Testis (tissue), 3 donors: ENCODE results near the gene TLCD5. TPM values are rescaled to one million over a fixed set of nuclear protein-coding genes. Genes with fewer than 3 reads are reported as not detected.

ENCODE experiments used
- DNase-seq: peaks from one replicate; pipeline ENCODE4 v3.0.0-alpha.2; 2019
- H3K27ac ChIP-seq, 2 donors: fragments of 200-600 bp; sonication (generic); one replicate each; pipeline ENCODE4 v1.5.1; 2019
- H3K27me3 ChIP-seq: fragments of 200-600 bp; sonication (generic); one replicate; pipeline ENCODE4 v1.5.1; 2019
- H3K36me3 ChIP-seq: fragments of 200-600 bp; sonication (generic); one replicate; pipeline ENCODE4 v1.5.1; 2017; ENCODE audit warnings: low read depth; ENCODE audit errors: missing control alignments
- H3K4me1 ChIP-seq: fragments of 200-600 bp; sonication (generic); one replicate; pipeline ENCODE4 v1.5.1; 2019
- H3K4me3 ChIP-seq, 2 donors: fragments of 200-600 bp; sonication (generic); one replicate each; pipeline ENCODE4 v1.5.1; 2017 to 2019
- H3K9me3 ChIP-seq: fragments of 200-600 bp; sonication (generic); one replicate; pipeline ENCODE4 v1.5.1; 2017
- POLR2A ChIP-seq: fragments of 450-650 bp; IDR thresholded peaks from one replicate; pipeline ENCODE4 v1.6.1; 2017; ENCODE audit warnings: antibody characterized with exemption, mild to moderate bottlenecking, moderate library complexity
- WGBS, 2 donors: methylation state at CpG; one replicate each; pipeline ENCODE4 v1.1.5; 2018; 5-methylcytosine and 5-hydroxymethylcytosine counted together
- intact Hi-C: fragments of 100-400 bp; cut with DNase I; formaldehyde crosslinking; loops from one replicate; pipeline ENCODE4 v1.15.1; 2023; ENCODE audit warnings: low total_unique reads
- polyA plus RNA-seq: library from polyadenylated mRNA; stranded (reverse); fragments of 350-450 nt; fragmentation: Illumina TruSeq; extraction: RNeasy Lipid Tissue Mini Kit (QIAGEN cat#74804); gene quantifications from one replicate; pipeline ENCODE4 v1.2.3, GENCODE V29; 2014; ENCODE audit warnings: low read depth, low replicate concordance; ENCODE audit not compliant: insufficient read depth
- total RNA-seq, 2 donors: library from RNA; depleted of rRNA; stranded (reverse); fragments of >200 nt; gene quantifications; one replicate each; pipeline ENCODE4 v1.2.3, GENCODE V29; 2016
- TF ChIP-seq, protein P1 (sequence below), 3 experiments: fragments of 450-650 bp in 2 of 3; fragments of 200-600 bp in 1 of 3; sonication (generic) in 1 of 3; IDR thresholded peaks; one replicate each; pipeline ENCODE4 v1.5.1; 2016 to 2019; ENCODE audit warnings: antibody characterized with exemption in 3 of 3, mild to moderate bottlenecking in 2 of 3, moderate library complexity in 1 of 3

TLCD5 gene
- total and polyA plus RNA-seq, 3 donors from 2014 or later = 7.9 to 14.0 (median 12.6) TPM

DNA sequence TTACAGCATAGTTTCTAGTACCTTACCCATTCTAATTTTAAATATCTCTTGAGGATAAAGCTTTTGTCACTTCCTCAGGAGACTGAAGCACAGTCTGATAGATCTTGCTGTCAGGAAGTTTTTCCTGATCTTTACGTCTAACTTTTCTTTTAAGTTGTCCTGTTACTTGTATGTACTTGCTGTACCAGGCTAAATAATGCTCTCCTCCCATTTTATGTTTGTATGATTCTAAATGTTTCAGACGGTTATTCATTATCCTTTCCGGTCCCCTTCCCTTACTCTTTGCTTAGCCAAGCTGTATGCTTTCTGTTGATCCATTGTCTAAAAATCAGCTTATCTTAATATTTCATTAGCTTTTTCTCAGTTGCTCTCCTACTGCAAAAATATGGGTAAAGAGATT is 17.1 kb downstream of the TLCD5 start:
- no peak for DNase-seq
- H3K4me3 ChIP-seq = no peak overlapping the region
- H3K9me3 ChIP-seq = no peaks in the 10 kb centered on the region
- H3K4me1 ChIP-seq = peaks cover 30% of the 10 kb centered on the region
- H3K27ac ChIP-seq = no peak overlapping the region
- TF ChIP-seq POLR2A = no peak
- TF ChIP-seq, protein P1, sequence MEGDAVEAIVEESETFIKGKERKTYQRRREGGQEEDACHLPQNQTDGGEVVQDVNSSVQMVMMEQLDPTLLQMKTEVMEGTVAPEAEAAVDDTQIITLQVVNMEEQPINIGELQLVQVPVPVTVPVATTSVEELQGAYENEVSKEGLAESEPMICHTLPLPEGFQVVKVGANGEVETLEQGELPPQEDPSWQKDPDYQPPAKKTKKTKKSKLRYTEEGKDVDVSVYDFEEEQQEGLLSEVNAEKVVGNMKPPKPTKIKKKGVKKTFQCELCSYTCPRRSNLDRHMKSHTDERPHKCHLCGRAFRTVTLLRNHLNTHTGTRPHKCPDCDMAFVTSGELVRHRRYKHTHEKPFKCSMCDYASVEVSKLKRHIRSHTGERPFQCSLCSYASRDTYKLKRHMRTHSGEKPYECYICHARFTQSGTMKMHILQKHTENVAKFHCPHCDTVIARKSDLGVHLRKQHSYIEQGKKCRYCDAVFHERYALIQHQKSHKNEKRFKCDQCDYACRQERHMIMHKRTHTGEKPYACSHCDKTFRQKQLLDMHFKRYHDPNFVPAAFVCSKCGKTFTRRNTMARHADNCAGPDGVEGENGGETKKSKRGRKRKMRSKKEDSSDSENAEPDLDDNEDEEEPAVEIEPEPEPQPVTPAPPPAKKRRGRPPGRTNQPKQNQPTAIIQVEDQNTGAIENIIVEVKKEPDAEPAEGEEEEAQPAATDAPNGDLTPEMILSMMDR (IDR thresholded peaks at IDR 0.05) = no peak
- intact Hi-C loops = no loop called here
- 71 to 75% methylated on average over 3 of the region's 3 CpGs for WGBS, 2 donors
- no peaks in the 10 kb centered on the region for H3K36me3 ChIP-seq
- H3K27me3 ChIP-seq = no peaks in the 10 kb centered on the region

GRCh38 chr11:120342678-120343077 is 17.6 kb downstream of the TLCD5 start:
- intact Hi-C loops = no loop called here
- no peaks in the 10 kb centered on the region for H3K9me3 ChIP-seq
- H3K4me1 ChIP-seq = peaks cover 35% of the 10 kb centered on the region
- no peaks in the 10 kb centered on the region for H3K27me3 ChIP-seq
- TF ChIP-seq POLR2A = no peak
- TF ChIP-seq, protein P1 (IDR thresholded peaks at IDR 0.05) = no peak
- H3K27ac ChIP-seq = no peak overlapping the region
- H3K36me3 ChIP-seq = no peaks in the 10 kb centered on the region
- DNase-seq = no peak
- H3K4me3 ChIP-seq = no peak overlapping the region
- 50 to 65% methylated on average over 3 of the region's 3 CpGs for WGBS, 2 donors

GRCh38 chr11:120343429-120343828 is 18.3 kb downstream of the TLCD5 start:
- no peak for TF ChIP-seq POLR2A
- TF ChIP-seq, protein P1 (IDR thresholded peaks at IDR 0.05) = no peak
- Histone ChIP-seq H3K4me1 (peaks cover 34% of the 10 kb centered on the region), H3K4me3 (no peak overlapping the region), H3K27ac (no peak overlapping the region), H3K27me3 (no peaks in the 10 kb centered on the region), H3K9me3 (no peaks in the 10 kb centered on the region), H3K36me3 (no peaks in the 10 kb centered on the region)
- WGBS, 2 donors = 82 to 85% methylated on average over 2 of the region's 2 CpGs
- DNase-seq = no peak
- intact Hi-C loops = no loop called here

DNA sequence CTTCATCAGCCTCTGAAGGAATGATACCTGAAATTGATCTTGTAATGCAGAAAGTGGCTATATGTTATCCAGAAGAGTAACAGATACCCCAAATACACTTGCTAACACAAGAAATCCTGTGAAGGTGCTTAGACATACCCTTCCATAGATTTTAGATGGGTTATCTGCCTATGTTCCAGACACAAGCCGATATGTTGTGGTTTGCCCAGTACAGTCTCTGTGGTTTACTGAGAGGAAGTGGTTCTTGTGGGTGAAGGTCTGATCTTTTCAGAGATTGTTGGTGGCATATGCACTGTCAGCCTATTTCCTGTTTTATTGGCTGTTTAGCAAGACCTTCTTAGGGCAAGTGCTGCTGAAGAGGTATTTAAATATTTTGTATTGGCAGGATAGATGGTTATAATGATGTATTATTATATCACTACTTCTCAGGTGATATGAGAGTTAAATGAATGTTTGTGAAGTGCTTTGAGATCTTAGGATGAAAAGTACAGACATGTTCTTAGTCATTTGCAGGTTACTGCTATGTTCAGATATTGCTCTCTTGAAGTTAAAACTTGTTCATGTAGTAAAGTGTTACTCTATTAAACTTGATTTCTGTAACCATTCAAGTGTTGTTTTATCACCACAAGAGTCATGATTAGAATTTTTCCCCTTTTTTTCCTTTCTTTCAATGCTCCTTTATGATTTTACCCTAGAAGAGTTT is 19.4 kb downstream of the TLCD5 start:
- Histone ChIP-seq H3K4me3 (no peak overlapping the region), H3K36me3 (no peaks in the 10 kb centered on the region), H3K4me1 (peaks cover 24% of the 10 kb centered on the region), H3K9me3 (no peaks in the 10 kb centered on the region), H3K27ac (no peak overlapping the region), H3K27me3 (no peaks in the 10 kb centered on the region)
- WGBS, 2 donors = 69 to 83% methylated on average over 1 of the region's 1 CpG
- no peak for DNase-seq
- intact Hi-C loops = no loop called here
- TF ChIP-seq, protein P1 (IDR thresholded peaks at IDR 0.05) = no peak
- no peak for TF ChIP-seq POLR2A

GRCh38 chr11:120346233-120346632 is 21.1 kb downstream of the TLCD5 start:
- Histone ChIP-seq H3K9me3 (no peaks in the 10 kb centered on the region), H3K4me3 (no peak overlapping the region), H3K4me1 (peaks cover 15% of the 10 kb centered on the region), H3K27me3 (no peaks in the 10 kb centered on the region), H3K36me3 (no peaks in the 10 kb centered on the region), H3K27ac (no peak overlapping the region)
- WGBS, 2 donors = 58 to 59% methylated on average over 1 of the region's 1 CpG
- intact Hi-C loops = no loop called here
- no peak for TF ChIP-seq POLR2A
- TF ChIP-seq, protein P1 (IDR thresholded peaks at IDR 0.05) = no peak
- no peak for DNase-seq
